ENCODE data around the gene AKAP6.
"Not testable (repeated sequence)": the region's sequence is repeated elsewhere in the genome, so short reads cannot be mapped to it uniquely, and the experiment has no call there.

The AKAP6 gene

GRCh38 chr14:32793033-32793432 lies 463.9 kb downstream of the AKAP6 start:
- DNase-seq, result not testable (repeated sequence)

DNA sequence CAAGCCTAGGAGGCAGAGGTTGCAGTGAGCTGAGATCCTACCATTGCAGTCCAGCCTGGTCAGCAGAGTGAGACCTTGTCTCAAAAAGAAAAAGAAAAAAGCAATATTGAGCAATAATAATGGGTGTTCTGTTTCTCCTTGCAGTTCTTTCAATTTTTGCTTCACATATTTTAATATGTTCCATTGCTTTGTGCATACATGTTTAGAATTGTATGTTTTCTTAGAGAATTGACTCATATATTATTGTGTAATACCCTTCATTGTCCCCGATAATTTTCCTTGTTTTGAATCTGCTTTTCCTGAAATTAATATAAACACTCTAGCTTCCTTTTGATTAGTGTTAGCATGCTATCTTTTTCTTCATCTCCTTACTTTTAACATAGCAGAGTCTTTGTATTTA lies 471.2 kb downstream of the AKAP6 start:
- no peak for DNase-seq

DNA sequence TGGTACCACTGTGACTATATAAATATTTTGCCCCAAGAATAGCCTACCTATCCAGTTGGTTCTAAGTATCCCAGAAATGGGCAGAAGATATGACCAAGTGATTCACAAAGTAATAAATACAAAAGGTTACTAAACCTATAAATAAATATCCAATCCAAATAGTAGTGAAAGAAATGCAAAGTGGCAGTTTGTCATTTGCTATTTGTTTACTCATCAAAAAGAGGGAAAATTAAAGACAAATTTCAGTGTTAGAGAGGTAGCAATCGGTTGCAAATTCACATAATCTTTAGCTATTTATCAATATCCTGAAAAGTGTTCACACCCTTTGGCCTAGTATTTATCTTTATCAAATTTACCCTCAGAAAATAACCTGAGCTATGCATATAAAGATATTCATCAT lies 473.2 kb downstream of the AKAP6 start:
- DNase-seq, result no peak

DNA sequence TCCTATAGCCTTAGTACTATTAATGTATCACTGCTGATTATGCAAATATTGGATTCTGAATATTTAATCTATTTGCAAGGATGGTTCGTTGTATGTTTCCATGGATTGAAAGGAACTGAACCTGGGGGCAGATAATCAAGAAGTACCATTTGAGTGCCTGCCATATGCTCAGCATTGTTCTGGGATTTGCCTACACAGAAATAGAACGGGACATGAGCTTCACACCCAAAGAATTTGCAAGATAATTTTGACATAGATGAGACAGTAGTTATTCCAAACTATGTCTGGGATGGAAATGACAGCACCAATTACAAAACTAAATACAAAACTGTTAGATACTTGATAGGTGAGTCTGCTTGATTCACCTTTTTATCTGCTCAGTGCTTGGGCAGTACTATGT lies 476.9 kb downstream of the AKAP6 start:
- DNase-seq, result no peak

GRCh38 chr14:32808644-32809043 lies 479.5 kb downstream of the AKAP6 start:
- DNase-seq, result peak; percentile 16

DNA sequence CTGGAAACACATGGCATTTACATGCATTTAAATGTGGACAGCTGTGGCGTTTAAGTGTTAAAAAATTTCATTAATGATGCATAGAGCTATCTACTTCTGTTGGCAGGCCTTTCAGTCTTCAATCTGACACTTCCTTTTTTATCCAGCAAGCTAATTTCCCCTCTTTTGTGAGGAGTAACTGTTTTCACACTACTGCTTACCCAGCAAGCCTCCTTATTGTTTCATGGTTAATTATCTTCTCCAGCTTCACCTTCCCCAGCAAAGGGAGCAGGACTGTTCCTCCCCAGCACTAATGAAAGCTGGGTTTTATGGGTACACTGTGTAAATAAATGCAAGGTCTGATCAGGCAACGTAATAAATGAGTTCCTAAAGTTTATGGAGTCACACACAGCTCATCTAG lies 480.2 kb downstream of the AKAP6 start:
- no peak for DNase-seq

- DNase-seq, result no peak
Measured at GRCh38 chr14:32813401-32813800, 484.3 kb downstream of the AKAP6 start.

DNA sequence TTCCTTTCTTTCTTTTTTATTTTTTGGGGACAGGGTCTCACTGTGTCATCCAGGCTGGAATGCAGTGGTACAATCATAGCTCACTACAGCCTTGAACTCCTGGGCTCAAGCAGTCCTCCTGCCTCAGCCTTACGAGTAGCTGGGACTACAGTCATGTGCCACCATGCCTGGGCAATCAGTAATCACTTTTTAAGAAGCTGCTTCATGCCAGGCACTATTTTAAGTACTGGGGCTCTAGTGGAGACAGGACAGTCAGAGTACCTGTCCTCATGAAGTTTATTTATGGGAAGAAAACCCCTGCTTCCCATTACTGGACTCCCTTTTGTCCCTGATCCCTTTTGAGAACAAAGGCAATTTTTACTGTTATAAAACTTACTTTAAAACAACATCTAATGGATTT lies 485.6 kb downstream of the AKAP6 start:
- no peak for DNase-seq

- no peak for DNase-seq
Measured at GRCh38 chr14:32816588-32816987, 487.5 kb downstream of the AKAP6 start.

- DNase-seq, result no peak
Measured at GRCh38 chr14:32817780-32818179, 488.7 kb downstream of the AKAP6 start.

DNA sequence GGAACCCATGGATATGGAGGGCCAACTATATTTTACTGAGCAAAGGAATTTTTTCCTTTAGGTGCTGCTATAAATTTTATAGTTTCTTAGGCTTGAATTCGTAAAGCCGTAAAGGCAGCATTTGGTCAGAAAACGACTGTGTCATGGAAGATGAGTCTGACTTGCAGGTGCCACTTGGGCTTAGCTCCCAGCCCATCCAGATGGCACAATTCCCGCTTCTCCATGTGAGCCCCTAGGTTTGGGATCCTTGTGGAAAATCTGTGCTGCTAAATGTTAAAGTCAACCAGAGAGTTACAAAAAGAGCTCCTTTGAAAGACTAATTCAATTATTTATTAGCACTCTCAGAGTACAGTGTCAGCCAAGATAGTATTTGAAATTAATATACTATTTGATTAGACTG lies 489.5 kb downstream of the AKAP6 start:
- DNase-seq, result no peak

GRCh38 chr14:32820181-32820580 lies 491.1 kb downstream of the AKAP6 start:
- DNase-seq, result no peak

DNA sequence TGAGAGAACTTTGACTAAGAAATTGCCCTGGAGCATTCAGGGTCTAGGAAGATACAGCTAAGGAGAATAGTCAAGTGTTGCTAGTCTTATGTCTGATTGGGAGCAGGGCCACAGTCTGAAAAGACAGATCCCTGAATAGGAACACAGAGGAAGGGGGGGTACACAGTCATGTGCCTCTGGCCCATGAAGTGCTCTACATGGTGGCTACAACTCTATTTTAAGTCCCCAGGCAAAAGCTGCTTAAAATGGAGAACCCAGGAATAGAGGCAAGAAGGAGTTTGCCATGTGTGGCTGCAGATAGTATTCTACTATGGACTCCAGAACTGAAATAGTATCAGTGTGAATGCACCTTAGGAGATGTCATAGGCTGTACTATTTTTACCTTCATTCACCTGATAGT lies 491.6 kb downstream of the AKAP6 start:
- no peak for DNase-seq

GRCh38 chr14:32821964-32822653 lies 493.0 kb downstream of the AKAP6 start:
- DNase-seq, result no peak

- no peak for DNase-seq
Measured at GRCh38 chr14:32823706-32824105, 494.6 kb downstream of the AKAP6 start.

DNA sequence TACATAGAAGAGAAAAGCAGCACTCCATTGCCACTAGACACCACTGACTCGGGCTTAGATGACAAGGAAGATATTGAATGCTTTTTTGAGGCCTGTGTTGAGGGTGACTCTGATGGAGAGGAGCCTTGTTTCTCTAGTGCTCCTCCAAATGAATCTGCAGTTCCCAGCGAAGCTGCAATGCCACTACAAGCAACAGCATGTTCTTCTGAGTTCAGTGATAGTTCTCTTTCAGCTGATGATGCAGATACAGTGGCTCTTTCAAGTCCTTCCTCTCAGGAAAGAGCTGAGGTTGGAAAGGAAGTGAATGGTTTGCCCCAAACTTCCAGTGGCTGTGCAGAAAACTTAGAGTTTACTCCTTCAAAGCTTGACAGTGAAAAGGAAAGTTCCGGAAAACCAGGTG lies 495.1 kb downstream of the AKAP6 start:
- no peak for DNase-seq

DNA sequence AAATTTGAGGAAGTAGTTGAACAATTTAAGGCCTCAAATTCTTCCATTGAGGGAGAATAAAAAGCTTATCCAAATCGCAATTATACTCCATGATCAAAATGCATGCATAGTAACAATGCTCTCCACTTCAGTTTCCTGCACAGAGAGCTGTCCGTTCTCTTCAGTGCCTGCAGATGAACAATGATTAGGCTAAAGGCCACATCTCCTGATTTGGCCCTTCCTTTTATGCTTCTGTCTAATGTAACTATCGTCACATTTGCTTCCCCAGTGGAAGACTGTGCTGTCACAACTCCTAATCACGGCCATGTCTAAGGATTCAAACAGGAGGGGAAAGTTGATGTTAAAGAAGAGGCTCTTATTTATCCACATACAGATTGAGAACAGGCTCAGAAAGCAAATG lies 496.0 kb downstream of the AKAP6 start:
- no peak for DNase-seq

- DNase-seq, result no peak
Measured at GRCh38 chr14:32826404-32827082, 497.4 kb downstream of the AKAP6 start.

DNA sequence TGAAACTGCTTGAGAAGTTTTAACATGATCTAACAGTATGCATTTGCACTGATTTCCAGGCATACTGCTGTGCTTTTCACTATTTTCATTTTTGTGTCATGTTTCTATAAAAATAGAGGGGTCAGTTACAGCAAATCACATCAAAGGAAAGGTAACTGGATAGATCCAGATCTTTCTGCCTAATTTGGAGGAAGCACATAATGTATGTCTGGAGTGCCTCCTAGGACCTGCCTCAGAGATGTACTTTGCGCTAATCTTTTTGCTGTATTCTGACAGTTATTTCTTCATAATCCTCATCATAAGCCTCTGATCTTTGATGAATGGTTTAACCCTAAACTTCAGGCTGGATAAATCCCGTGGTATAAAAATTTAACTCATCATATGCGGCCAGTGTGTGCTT lies 498.4 kb downstream of the AKAP6 start:
- no peak for DNase-seq

- DNase-seq, result no peak
Measured at GRCh38 chr14:32835924-32836323, 506.8 kb downstream of the AKAP6 start.

GRCh38 chr14:32841698-32842097 lies 512.6 kb downstream of the AKAP6 start:
- DNase-seq, result no peak

- DNase-seq, result no peak
Measured at GRCh38 chr14:32846821-32847365, 517.8 kb downstream of the AKAP6 start.

GRCh38 chr14:32847867-32848266 lies 518.8 kb downstream of the AKAP6 start:
- DNase-seq, result no peak

DNA sequence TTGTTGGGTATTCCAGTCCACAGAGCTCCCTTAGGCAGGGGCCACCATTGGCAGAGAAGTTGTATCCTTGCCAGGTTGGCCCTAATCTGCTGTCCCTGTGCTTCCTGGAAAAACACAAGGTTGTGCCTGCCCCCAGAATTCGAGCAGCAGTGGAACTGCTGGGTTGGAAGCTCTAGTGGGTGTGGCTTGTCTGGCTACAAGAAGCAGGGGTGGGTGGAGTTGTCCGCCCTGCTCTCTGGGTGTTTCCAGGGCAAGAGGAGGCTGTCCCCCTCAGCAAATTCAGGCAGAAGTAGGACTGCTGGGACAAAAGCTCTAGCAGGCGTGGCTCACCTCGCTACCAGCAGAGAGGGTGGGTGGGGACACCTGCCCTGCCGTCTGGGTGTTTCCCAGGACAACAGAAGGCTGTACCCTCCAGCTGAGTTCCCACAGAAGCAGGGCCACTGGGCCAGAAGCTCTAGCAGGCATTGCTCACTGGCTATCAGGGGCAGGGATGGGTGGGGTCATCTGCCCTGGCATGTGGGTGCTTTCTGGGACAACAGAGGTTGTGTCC lies 536.8 kb downstream of the AKAP6 start:
- no peak for DNase-seq

All from NCI-H2107 (cell line).